Measurements from ENCODE around the gene PDZRN4.

DNA sequence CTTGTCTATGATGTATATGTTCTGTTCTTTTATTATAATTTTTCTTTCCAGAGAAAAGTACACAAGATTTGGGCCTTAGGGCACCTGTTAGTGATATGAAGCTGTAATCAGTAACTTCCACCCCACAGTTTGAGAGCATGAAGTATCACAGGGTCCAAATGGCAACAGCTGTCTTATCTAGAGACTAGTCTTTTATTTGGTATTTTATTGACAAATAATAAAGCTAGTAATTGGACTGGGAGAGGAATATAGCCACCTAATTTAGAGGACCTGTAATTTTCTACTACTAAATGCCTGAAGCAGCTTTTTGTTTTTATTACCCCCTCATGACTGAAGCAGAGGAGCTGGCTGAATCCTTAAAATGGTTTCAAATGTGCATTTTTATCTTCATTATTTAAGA is 174.8 kb downstream of the PDZRN4 start:
- TF ChIP-seq, protein P1, sequence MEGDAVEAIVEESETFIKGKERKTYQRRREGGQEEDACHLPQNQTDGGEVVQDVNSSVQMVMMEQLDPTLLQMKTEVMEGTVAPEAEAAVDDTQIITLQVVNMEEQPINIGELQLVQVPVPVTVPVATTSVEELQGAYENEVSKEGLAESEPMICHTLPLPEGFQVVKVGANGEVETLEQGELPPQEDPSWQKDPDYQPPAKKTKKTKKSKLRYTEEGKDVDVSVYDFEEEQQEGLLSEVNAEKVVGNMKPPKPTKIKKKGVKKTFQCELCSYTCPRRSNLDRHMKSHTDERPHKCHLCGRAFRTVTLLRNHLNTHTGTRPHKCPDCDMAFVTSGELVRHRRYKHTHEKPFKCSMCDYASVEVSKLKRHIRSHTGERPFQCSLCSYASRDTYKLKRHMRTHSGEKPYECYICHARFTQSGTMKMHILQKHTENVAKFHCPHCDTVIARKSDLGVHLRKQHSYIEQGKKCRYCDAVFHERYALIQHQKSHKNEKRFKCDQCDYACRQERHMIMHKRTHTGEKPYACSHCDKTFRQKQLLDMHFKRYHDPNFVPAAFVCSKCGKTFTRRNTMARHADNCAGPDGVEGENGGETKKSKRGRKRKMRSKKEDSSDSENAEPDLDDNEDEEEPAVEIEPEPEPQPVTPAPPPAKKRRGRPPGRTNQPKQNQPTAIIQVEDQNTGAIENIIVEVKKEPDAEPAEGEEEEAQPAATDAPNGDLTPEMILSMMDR (conservative IDR thresholded peaks at IDR 0.05; ENCODE audit: low read depth, low read length), result no peak
- TF ChIP-seq EZH2 (IDR thresholded peaks at IDR 0.05; ENCODE audit: borderline replicate concordance, low read depth, low read length, poor library complexity, severe bottlenecking), result no peak
